HCT116 (cell line): ENCODE measurements around the gene MYPN. TPM values are rescaled to one million over a fixed set of nuclear protein-coding genes. Genes with fewer than 3 reads are reported as not detected.

Source experiments
- ATAC-seq: fragments of 200-7000 bp; cut with Tn5 transposase; 2 replicates; pipeline ENCODE4 v1.9.1; 2020; ENCODE audit warnings: mild to moderate bottlenecking, moderate library complexity
- BruUV-seq: library from RNA; stranded (reverse); fragments of 400-500 nt; replicated peaks from 2 replicates; lab custom pipeline; 2021; lab: Mats Ljungman, UMichigan
- CTCF ChIA-PET: fragments of 300-600 bp; sonication (Branson Sonifier 250); formaldehyde crosslinking; loops from one replicate; lab custom pipeline; 2021; ENCODE audit warnings: antibody characterized with exemption; lab: Charles Lee
- POLR2A ChIA-PET: fragments of 300-600, 350-600 bp; sonication (Branson Sonifier 250); formaldehyde crosslinking; loops from one replicate; lab custom pipeline; 2021; ENCODE audit warnings: antibody characterized with exemption; lab: Charles Lee
- RAD21 ChIA-PET, 2 experiments: fragments of 300-600 bp; sonication (Branson Sonifier 250); formaldehyde crosslinking; loops; one replicate each; lab custom pipeline; 2023; ENCODE audit warnings: low total read pairs in 2 of 2; ENCODE audit not compliant: uncharacterized antibody in 2 of 2, unreplicated experiment in 2 of 2, low non-redundant PET in 1 of 2; lab: Charles Lee
- DNase-seq: peaks from one replicate; pipeline ENCODE4 v3.0.0-alpha.2; 2010; ENCODE audit warnings: low read depth, low spot score
- H2AFZ ChIP-seq: fragments of 200-600 bp; shearing (Covaris generic), sonication (generic); 2 replicates; pipeline ENCODE4 v1.6.1; 2017; ENCODE audit warnings: low read depth, mixed run types, mixed read lengths, antibody characterized with exemption, low read length; ENCODE audit not compliant: poor library complexity, severe bottlenecking
- H3K27ac ChIP-seq: 2 replicates; pipeline ENCODE4 v1.5.1; 2012; ENCODE audit warnings: low read depth, low read length
- H3K27me3 ChIP-seq: fragments of 200-600 bp; sonication (generic); 2 replicates; pipeline ENCODE4 v1.6.1; 2016; ENCODE audit warnings: mixed run types, low read length, mixed read lengths; ENCODE audit not compliant: insufficient read depth
- H3K36me3 ChIP-seq, 2 experiments: fragments of 200-500 bp in 1 of 2; fragments of 200-600 bp in 1 of 2; sonication (Bioruptor generic) in 1 of 2; sonication (generic) in 1 of 2; 2 replicates each; pipeline versions ENCODE4 v1.5.1 to v1.6.1; 2014 to 2016; ENCODE audit warnings: low read length in 2 of 2, inconsistent platforms in 1 of 2, mixed read lengths in 1 of 2, mixed run types in 1 of 2; ENCODE audit not compliant: insufficient read depth in 2 of 2, control insufficient read depth in 1 of 2
- H3K4me1 ChIP-seq, 2 experiments: fragments of 200-600 bp in 1 of 2; sonication (generic) in 1 of 2; 2 replicates each; pipeline versions ENCODE4 v1.5.1 to v1.6.1; 2012 to 2017; ENCODE audit warnings: low read length in 2 of 2, inconsistent platforms in 1 of 2, mild to moderate bottlenecking in 1 of 2, mixed read lengths in 1 of 2, mixed run types in 1 of 2, moderate library complexity in 1 of 2; ENCODE audit not compliant: insufficient read depth in 2 of 2, control insufficient read depth in 1 of 2
- H3K4me2 ChIP-seq: fragments of 200-600 bp; sonication (generic); 2 replicates; pipeline ENCODE4 v1.6.1; 2017; ENCODE audit warnings: mixed run types, low read length, mixed read lengths
- H3K4me3 ChIP-seq, 2 experiments: fragments of 200-600 bp in 1 of 2; sonication (generic) in 1 of 2; replicated peaks in 1 of 2; 2 replicates each; pipeline ENCODE4 v1.5.1; 2011 to 2016; ENCODE audit warnings: low read length in 2 of 2, control low read depth in 1 of 2, low read depth in 1 of 2, mild to moderate bottlenecking in 1 of 2, mixed read lengths in 1 of 2, mixed run types in 1 of 2
- H3K79me2 ChIP-seq: fragments of 200-600 bp; sonication (generic); 2 replicates; pipeline ENCODE4 v1.6.1; 2017; ENCODE audit warnings: mild to moderate bottlenecking, mixed run types, low read length, moderate library complexity, mixed read lengths; ENCODE audit not compliant: insufficient read depth
- H3K9ac ChIP-seq: fragments of 200-600 bp; sonication (generic); 2 replicates; pipeline ENCODE4 v1.6.1; 2016; ENCODE audit warnings: low read length, mixed read lengths
- H3K9me2 ChIP-seq: fragments of 200-600 bp; sonication (generic), shearing (Covaris generic); 2 replicates; pipeline ENCODE4 v1.6.1; 2017; ENCODE audit warnings: mixed run types, mild to moderate bottlenecking, moderate library complexity; ENCODE audit not compliant: insufficient read depth
- H3K9me3 ChIP-seq, 2 experiments: fragments of 200-500 bp in 1 of 2; fragments of 200-600 bp in 1 of 2; sonication (Bioruptor generic) in 1 of 2; sonication (generic) in 1 of 2; 2 replicates each; pipeline ENCODE4 v1.6.1; 2014 to 2017; ENCODE audit warnings: low read length in 2 of 2, mixed read lengths in 2 of 2, inconsistent platforms in 1 of 2, low read depth in 1 of 2, mild to moderate bottlenecking in 1 of 2, mixed run types in 1 of 2, moderate library complexity in 1 of 2; ENCODE audit not compliant: control insufficient read depth in 1 of 2, insufficient read depth in 1 of 2
- H4K20me1 ChIP-seq: fragments of 200-600 bp; sonication (generic), shearing (Covaris generic); 2 replicates; pipeline ENCODE4 v1.6.1; 2017; ENCODE audit warnings: mixed run types, mild to moderate bottlenecking, moderate library complexity; ENCODE audit not compliant: insufficient read depth
- CBX3 ChIP-seq: IDR thresholded peaks from 2 replicates; pipeline ENCODE4 v1.6.1; 2012; ENCODE audit warnings: low read depth
- ELF1 ChIP-seq: IDR thresholded peaks from 2 replicates; pipeline ENCODE4 v1.6.1; 2012; ENCODE audit warnings: low read depth, borderline replicate concordance
- EZH2 ChIP-seq: fragments of 200-600 bp; sonication (generic); IDR thresholded peaks from 2 replicates; pipeline ENCODE4 v1.6.1; 2017; ENCODE audit warnings: antibody characterized with exemption, mixed run types
- EZH2phosphoT487 ChIP-seq: fragments of 200-600 bp; IDR thresholded peaks from 2 replicates; pipeline ENCODE4 v1.6.1; 2018; ENCODE audit warnings: antibody characterized with exemption, borderline replicate concordance
- POLR2A ChIP-seq: IDR thresholded peaks from 2 replicates; pipeline ENCODE4 v1.7.0; 2011; ENCODE audit warnings: borderline replicate concordance; ENCODE audit not compliant: insufficient read depth, insufficient read length; ENCODE audit errors: extremely low read depth
- RAD21 ChIP-seq: IDR thresholded peaks from 2 replicates; pipeline ENCODE4 v1.6.1; 2012; ENCODE audit warnings: low read depth, mild to moderate bottlenecking
- SP1 ChIP-seq: IDR thresholded peaks from 2 replicates; pipeline ENCODE4 v1.6.1; 2012; ENCODE audit warnings: low read depth
- YY1 ChIP-seq: IDR thresholded peaks from 2 replicates; pipeline ENCODE4 v1.6.1; 2011; ENCODE audit warnings: low read length, low read depth, moderate library complexity, mild to moderate bottlenecking; ENCODE audit not compliant: insufficient replicate concordance; ENCODE audit errors: extremely low read depth
- ZFX ChIP-seq: fragments of 450-650 bp; IDR thresholded peaks from 2 replicates; pipeline ENCODE4 v1.6.1; 2017
- intact Hi-C: fragments of 100-400 bp; cut with micrococcal nuclease; formaldehyde crosslinking; loops from 2 replicates; pipeline ENCODE4 v1.10.0; 2022
- total RNA-seq: library from RNA; stranded (reverse); gene quantifications from one replicate; pipeline ENCODE4 v1.2.1, GENCODE V29; 2021; ENCODE audit not compliant: unreplicated experiment
- TF ChIP-seq, protein P1 (sequence below): IDR thresholded peaks from 2 replicates; pipeline ENCODE4 v1.6.1; 2012; ENCODE audit warnings: low read depth
- TF ChIP-seq, protein P2 (sequence below): IDR thresholded peaks from 2 replicates; pipeline ENCODE4 v1.6.1; 2012

MYPN gene
- total RNA-seq, 1 experiment from 2014 or later, result 0.34 TPM

DNA sequence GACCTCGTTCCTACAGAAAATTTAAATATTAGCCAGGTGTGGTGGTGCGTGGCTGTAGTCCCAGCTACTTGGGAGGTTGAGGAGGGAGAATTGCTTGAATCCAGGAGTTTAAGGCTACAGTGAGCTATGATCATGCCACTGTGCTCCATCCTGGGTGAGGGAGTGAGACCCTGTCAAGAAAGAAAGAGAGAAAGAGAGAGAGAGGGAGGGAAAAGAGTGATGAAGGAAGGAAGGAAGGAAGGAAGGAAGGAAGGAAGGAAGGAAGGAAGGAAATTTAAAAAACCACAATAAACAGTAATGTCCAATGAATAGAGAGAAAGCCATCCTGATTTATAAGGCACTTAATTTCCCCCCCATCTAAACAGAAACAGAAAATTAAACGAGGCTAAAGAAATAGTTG lies 9.4 kb downstream of the MYPN start:
- ATAC-seq, result no peak
- TF ChIP-seq EZH2phosphoT487 (no peak), EZH2 (no peak), ZFX (no peak), POLR2A (no peak), YY1 (no peak), SP1 (no peak), CBX3 (no peak), ELF1 (no peak), RAD21 (no peak)
- TF ChIP-seq, protein P1, sequence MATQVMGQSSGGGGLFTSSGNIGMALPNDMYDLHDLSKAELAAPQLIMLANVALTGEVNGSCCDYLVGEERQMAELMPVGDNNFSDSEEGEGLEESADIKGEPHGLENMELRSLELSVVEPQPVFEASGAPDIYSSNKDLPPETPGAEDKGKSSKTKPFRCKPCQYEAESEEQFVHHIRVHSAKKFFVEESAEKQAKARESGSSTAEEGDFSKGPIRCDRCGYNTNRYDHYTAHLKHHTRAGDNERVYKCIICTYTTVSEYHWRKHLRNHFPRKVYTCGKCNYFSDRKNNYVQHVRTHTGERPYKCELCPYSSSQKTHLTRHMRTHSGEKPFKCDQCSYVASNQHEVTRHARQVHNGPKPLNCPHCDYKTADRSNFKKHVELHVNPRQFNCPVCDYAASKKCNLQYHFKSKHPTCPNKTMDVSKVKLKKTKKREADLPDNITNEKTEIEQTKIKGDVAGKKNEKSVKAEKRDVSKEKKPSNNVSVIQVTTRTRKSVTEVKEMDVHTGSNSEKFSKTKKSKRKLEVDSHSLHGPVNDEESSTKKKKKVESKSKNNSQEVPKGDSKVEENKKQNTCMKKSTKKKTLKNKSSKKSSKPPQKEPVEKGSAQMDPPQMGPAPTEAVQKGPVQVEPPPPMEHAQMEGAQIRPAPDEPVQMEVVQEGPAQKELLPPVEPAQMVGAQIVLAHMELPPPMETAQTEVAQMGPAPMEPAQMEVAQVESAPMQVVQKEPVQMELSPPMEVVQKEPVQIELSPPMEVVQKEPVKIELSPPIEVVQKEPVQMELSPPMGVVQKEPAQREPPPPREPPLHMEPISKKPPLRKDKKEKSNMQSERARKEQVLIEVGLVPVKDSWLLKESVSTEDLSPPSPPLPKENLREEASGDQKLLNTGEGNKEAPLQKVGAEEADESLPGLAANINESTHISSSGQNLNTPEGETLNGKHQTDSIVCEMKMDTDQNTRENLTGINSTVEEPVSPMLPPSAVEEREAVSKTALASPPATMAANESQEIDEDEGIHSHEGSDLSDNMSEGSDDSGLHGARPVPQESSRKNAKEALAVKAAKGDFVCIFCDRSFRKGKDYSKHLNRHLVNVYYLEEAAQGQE, result no peak
- TF ChIP-seq, protein P2, sequence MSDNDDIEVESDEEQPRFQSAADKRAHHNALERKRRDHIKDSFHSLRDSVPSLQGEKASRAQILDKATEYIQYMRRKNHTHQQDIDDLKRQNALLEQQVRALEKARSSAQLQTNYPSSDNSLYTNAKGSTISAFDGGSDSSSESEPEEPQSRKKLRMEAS, result no peak
- TF ChIP-seq, all 23 proteins: peak for 0
- BruUV-seq, result no TSS peak

More for the DNA sequence above, 9.4 kb downstream of the MYPN start:
- Histone ChIP-seq H3K9me3 (no peaks in the 10 kb centered on the region), H3K4me2 (no peak overlapping the region), H4K20me1 (no peaks in the 10 kb centered on the region), H3K27me3 (no peaks in the 10 kb centered on the region), H3K79me2 (no peaks in the 10 kb centered on the region), H3K4me1 (no peaks in the 10 kb centered on the region), H3K9me2 (no peaks in the 10 kb centered on the region), H3K9ac (no peak overlapping the region), H3K4me3 (no peak overlapping the region), H2AFZ (no peak overlapping the region), H3K36me3 (no peaks in the 10 kb centered on the region), H3K27ac (no peak overlapping the region)
- RAD21 ChIA-PET, result no interaction called here
- intact Hi-C loops, result no loop called here
- CTCF ChIA-PET, result no interaction called here
- no peak for DNase-seq
- POLR2A ChIA-PET, result no interaction called here
